IMR-90 (cell line): Measurements from ENCODE around the gene XKR7. TPM values are rescaled to one million over a fixed set of nuclear protein-coding genes. Genes with fewer than 3 reads are reported as not detected.

Experiments used
- ATAC-seq: fragments of 200-7000 bp; cut with Tn5 transposase; 2 replicates; pipeline ENCODE4 v1.9.1; 2020; ENCODE audit warnings: low read depth, mild to moderate bottlenecking, moderate library complexity
- BruUV-seq: library from RNA; stranded (reverse); fragments of 400-500 nt; replicated peaks from 2 replicates; lab custom pipeline; 2021; lab: Mats Ljungman, UMichigan
- CTCF ChIA-PET: fragments of 300-600 bp; formaldehyde crosslinking; extraction: SDS; loops from one replicate; lab custom pipeline; 2021; ENCODE audit warnings: antibody characterized with exemption; lab: Yijun Ruan, JAX
- POLR2A ChIA-PET: fragments of 300-600 bp; sonication (Branson Sonifier 250); formaldehyde crosslinking; loops from one replicate; lab custom pipeline; 2022; ENCODE audit warnings: antibody characterized with exemption; ENCODE audit not compliant: unreplicated experiment; lab: Charles Lee
- DNase-seq: peaks from one replicate; pipeline ENCODE4 v3.0.0; 2013
- H2AFZ ChIP-seq: replicated peaks from 2 replicates; pipeline ENCODE3; 2013; ENCODE audit warnings: low read length, mild to moderate bottlenecking; ENCODE audit not compliant: poor library complexity
- H2AK5ac ChIP-seq: 2 replicates; pipeline ENCODE4 v1.6.1; 2013; ENCODE audit warnings: low read depth, low read length, inconsistent platforms
- H2AK9ac ChIP-seq: replicated peaks from 2 replicates; pipeline ENCODE3; 2013; ENCODE audit warnings: mild to moderate bottlenecking, low read depth, low read length, moderate library complexity; ENCODE audit not compliant: poor library complexity
- H2BK120ac ChIP-seq: 2 replicates; pipeline ENCODE4 v1.6.1; 2013; ENCODE audit warnings: low read depth, low read length, inconsistent platforms
- H2BK15ac ChIP-seq: 3 replicates; pipeline ENCODE4 v1.6.1; 2013; ENCODE audit warnings: low read depth, low read length, inconsistent platforms
- H2BK20ac ChIP-seq: 2 replicates; pipeline ENCODE4 v1.6.1; 2013; ENCODE audit warnings: low read depth, mild to moderate bottlenecking, inconsistent platforms, low read length, moderate library complexity
- H2BK5ac ChIP-seq: 2 replicates; pipeline ENCODE4 v1.6.1; 2013; ENCODE audit warnings: mild to moderate bottlenecking, low read depth, low read length, inconsistent platforms; ENCODE audit not compliant: poor library complexity, severe bottlenecking
- H3K14ac ChIP-seq: replicated peaks from 2 replicates; pipeline ENCODE4 v1.6.1; 2013; ENCODE audit warnings: low read depth, low read length, inconsistent platforms
- H3K18ac ChIP-seq: 2 replicates; pipeline ENCODE4 v1.6.1; 2013; ENCODE audit warnings: low read depth, low read length, control low read depth
- H3K23ac ChIP-seq: 2 replicates; pipeline ENCODE4 v1.6.1; 2013; ENCODE audit warnings: low read depth, low read length, inconsistent platforms
- H3K27ac ChIP-seq: 2 replicates; pipeline ENCODE4 v1.5.1; 2013; ENCODE audit warnings: mild to moderate bottlenecking, control low read depth, low read length; ENCODE audit not compliant: insufficient read depth
- H3K27me3 ChIP-seq: 2 replicates; pipeline ENCODE4 v1.6.1; 2013; ENCODE audit warnings: low read length; ENCODE audit not compliant: control insufficient read depth, insufficient read depth
- H3K36me3 ChIP-seq: 2 replicates; pipeline ENCODE4 v1.6.1; 2013; ENCODE audit warnings: low read length, mixed read lengths; ENCODE audit not compliant: control insufficient read depth, insufficient read depth
- H3K4ac ChIP-seq: 2 replicates; pipeline ENCODE4 v1.6.1; 2013; ENCODE audit warnings: low read depth, low read length, inconsistent platforms
- H3K4me1 ChIP-seq: 2 replicates; pipeline ENCODE4 v1.6.1; 2013; ENCODE audit warnings: low read length, mixed read lengths; ENCODE audit not compliant: control insufficient read depth, insufficient read depth
- H3K4me2 ChIP-seq: 2 replicates; pipeline ENCODE4 v1.6.1; 2013; ENCODE audit warnings: low read depth, mild to moderate bottlenecking, control low read depth, low read length, moderate library complexity
- H3K4me3 ChIP-seq: 2 replicates; pipeline ENCODE4 v1.5.1; 2013; ENCODE audit warnings: low read depth, mild to moderate bottlenecking, control low read depth, low read length, moderate library complexity; ENCODE audit not compliant: insufficient read depth
- H3K56ac ChIP-seq: 2 replicates; pipeline ENCODE4 v1.6.1; 2013; ENCODE audit warnings: low read length, inconsistent platforms; ENCODE audit not compliant: insufficient read depth; ENCODE audit errors: extremely low read depth
- H3K79me1 ChIP-seq, 2 experiments: 2 replicates each; pipeline ENCODE4 v1.6.1; 2013; ENCODE audit warnings: low read length in 2 of 2, inconsistent platforms in 1 of 2, low read depth in 1 of 2
- H3K9ac ChIP-seq: 2 replicates; pipeline ENCODE4 v1.6.1; 2013; ENCODE audit warnings: low read depth, low read length, control low read depth
- H3K9me1 ChIP-seq: 2 replicates; pipeline ENCODE4 v1.6.1; 2013; ENCODE audit warnings: low read length, inconsistent platforms; ENCODE audit not compliant: insufficient read depth
- H3K9me3 ChIP-seq: 2 replicates; pipeline ENCODE4 v1.6.1; 2013; ENCODE audit warnings: low read length; ENCODE audit not compliant: control insufficient read depth, insufficient read depth
- H4K20me1 ChIP-seq: 2 replicates; pipeline ENCODE4 v1.6.1; 2013; ENCODE audit warnings: low read length, inconsistent platforms; ENCODE audit not compliant: insufficient read depth
- H4K5ac ChIP-seq: 2 replicates; pipeline ENCODE4 v1.6.1; 2013; ENCODE audit warnings: mild to moderate bottlenecking, low read depth, low read length, control low read depth
- H4K8ac ChIP-seq, 2 experiments: 2 replicates each; pipeline ENCODE4 v1.6.1; 2013; ENCODE audit warnings: low read depth in 2 of 2, low read length in 2 of 2, control low read depth in 1 of 2, inconsistent platforms in 1 of 2
- H4K91ac ChIP-seq: 2 replicates; pipeline ENCODE4 v1.6.1; 2013; ENCODE audit warnings: low read depth, low read length, inconsistent platforms; ENCODE audit not compliant: insufficient read depth
- MAFK ChIP-seq: IDR thresholded peaks from 2 replicates; pipeline ENCODE4 v1.6.1; 2012; ENCODE audit warnings: low read depth, low read length, improper control_type of control experiment
- RCOR1 ChIP-seq: IDR thresholded peaks from 2 replicates; pipeline ENCODE4 v1.6.1; 2012; ENCODE audit warnings: mild to moderate bottlenecking, low read length, improper control_type of control experiment; ENCODE audit not compliant: insufficient replicate concordance
- WGBS, 2 experiments: methylation state at CpG; one replicate each; pipeline versions ENCODE4 v1.1.5 to v1.1.7; 2013; ENCODE audit warnings: missing lambda C conversion rate in 2 of 2; ENCODE audit not compliant: insufficient read length in 1 of 2; ENCODE audit errors: extremely low coverage in 2 of 2; 5-methylcytosine and 5-hydroxymethylcytosine counted together
- dilution Hi-C: fragments of 300-500 bp; cut with HindIII; formaldehyde crosslinking; loops from one replicate; pipeline ENCODE4 v1.14.3; 2018; ENCODE audit warnings: low sequenced_read_pairs; ENCODE audit not compliant: unreplicated experiment
- in situ Hi-C: fragments of 300-500 bp; cut with MboI; formaldehyde crosslinking; loops from 3 replicates; pipeline ENCODE4 v1.14.3; 2019; ENCODE audit warnings: low sequenced_read_pairs, inconsistent platforms, mixed read lengths
- intact Hi-C: fragments of 100-400 bp; cut with micrococcal nuclease; formaldehyde crosslinking; loops from 2 replicates; pipeline ENCODE4 v1.10.0; 2022
- polyA plus RNA-seq, 3 experiments: library from polyadenylated mRNA; depleted of rRNA; stranded (reverse); fragments of >200 nt; gene quantifications; 2 replicates each; pipeline ENCODE4 v1.2.3, GENCODE V29; 2012; ENCODE audit warnings: low replicate concordance in 1 of 3
- total RNA-seq: library from RNA; depleted of rRNA; stranded (reverse); fragments of >200 nt; gene quantifications from 2 replicates; pipeline ENCODE4 v1.2.3, GENCODE V29; 2012

XKR7 gene
- total and polyA plus RNA-seq, 2 of the 4 experiments (the other 2 are of a cell fraction), result not detected

GRCh38 chr20:31934968-31935764 is 32.8 kb upstream of the XKR7 start:
- Histone ChIP-seq H3K9ac (no peak overlapping the region), H2BK15ac (no peak overlapping the region), H3K27ac (no peak overlapping the region), H3K56ac (no peak overlapping the region), H3K4me2 (no peak overlapping the region), H4K91ac (no peak overlapping the region), H4K8ac (no peak overlapping the region), H3K4me1 (no peaks in the 10 kb centered on the region), H4K5ac (no peak overlapping the region), H3K4ac (no peak overlapping the region), H3K9me3 (no peaks in the 10 kb centered on the region), H2BK5ac (no peak overlapping the region), H3K14ac (no peak overlapping the region), H3K27me3 (peaks cover 21% of the 10 kb centered on the region), H2AK5ac (no peak overlapping the region), H3K18ac (no peak overlapping the region), H3K23ac (no peak overlapping the region), H2AK9ac (no peak overlapping the region), H3K36me3 (no peaks in the 10 kb centered on the region), H4K20me1 (no peaks in the 10 kb centered on the region), H3K9me1 (no peaks in the 10 kb centered on the region), H2AFZ (no peak overlapping the region), H2BK120ac (no peak overlapping the region), H3K4me3 (no peak overlapping the region), H3K79me1 (no peaks in the 10 kb centered on the region), H2BK20ac (no peak overlapping the region)
- ChIA-PET CTCF (interaction anchor here (0.5 kb wide), 1 partner anchor 11 kb away, joined by 4 read pairs; no protein-coding TSS in a partner anchor), POLR2A (no interaction called here)
- BruUV-seq, result no TSS peak
- ATAC-seq (no peak), DNase-seq (no peak)
- in situ Hi-C loops (no loop called here), dilution Hi-C loops (no loop called here), intact Hi-C loops (no loop called here)
- 40% methylated on average over 4 of the region's 8 CpGs; no CpG with 5 or more reads in 1 of the 2 experiments for WGBS, 2 experiments
- TF ChIP-seq RCOR1 (no peak), MAFK (peak; percentile 58)
